ENCODE measurements around the gene COX4I1. TPM values are rescaled to one million over a fixed set of nuclear protein-coding genes. Genes with fewer than 3 reads are reported as not detected.

Gene COX4I1
- total RNA-seq, 1 experiment from 2014 or later: 814 TPM

DNA sequence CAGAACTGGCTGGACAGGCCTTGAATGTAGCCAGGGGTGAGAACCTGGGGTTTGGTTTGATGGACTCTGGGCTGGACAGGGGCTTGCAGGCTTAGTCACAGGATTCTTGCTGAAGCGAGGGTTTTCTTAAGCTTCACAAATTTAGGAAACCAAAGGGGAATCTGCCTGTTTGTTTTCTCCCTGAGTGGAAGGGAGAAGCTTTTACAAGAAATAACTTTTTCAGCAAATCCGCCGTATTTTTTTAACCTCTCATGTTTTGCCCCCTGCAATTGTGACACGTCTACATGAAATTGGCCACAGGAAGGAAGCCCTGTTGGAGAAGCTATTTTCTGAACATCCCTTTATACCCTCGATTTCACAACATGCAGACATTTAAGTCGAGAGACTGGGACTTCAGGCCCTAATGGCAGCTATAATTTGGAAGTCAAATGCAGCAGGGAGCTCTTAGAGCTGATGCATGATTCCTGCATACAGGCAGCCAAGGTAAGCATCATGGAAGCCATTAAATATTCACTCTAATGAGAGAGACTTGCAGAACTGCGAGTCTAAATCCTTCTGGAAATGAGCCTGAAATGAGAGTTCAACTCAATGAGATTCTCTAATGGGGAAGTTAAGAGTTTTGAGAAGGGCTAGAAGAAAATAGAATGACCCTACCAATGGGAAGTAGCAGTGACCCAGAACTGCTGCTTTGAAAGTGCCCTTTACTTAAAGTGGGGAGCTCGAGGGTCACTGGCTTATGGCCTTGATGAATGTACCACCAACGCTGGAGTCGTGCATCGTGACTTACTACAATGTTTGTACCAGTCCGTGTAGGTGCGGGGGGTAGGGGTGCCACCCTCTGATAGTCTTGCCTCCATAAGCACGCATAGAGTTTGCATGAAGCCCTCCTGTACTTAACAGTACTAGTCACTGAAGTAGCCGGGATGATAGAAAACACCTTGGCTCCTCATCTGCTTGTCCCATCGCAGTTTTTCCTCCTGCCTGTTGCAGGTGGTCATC, 54.4 kb downstream of the COX4I1 start:
- intact Hi-C loops (cut with micrococcal nuclease; ENCODE audit: unreplicated experiment): no loop called here
- Histone ChIP-seq H3K27me3 (replicated peaks; ENCODE audit: control insufficient read depth, insufficient read depth, low read length) (no peaks in the 10 kb centered on the region), H3K36me3 (ENCODE audit: control insufficient read depth, insufficient read depth, low read length) (no peaks in the 10 kb centered on the region), H3K4me1 (peaks cover 44% of the 10 kb centered on the region), H3K9me3 (peaks cover 4% of the 10 kb centered on the region; the same call in 1 of the 2 replicates), H3K4me3 (ENCODE audit: low read depth, low read length) (no peak overlapping the region)
- Mint-ChIP-seq H3K9me3 (ENCODE audit: unreplicated experiment) (peaks cover 13% of the 10 kb centered on the region), H3K4me1 (ENCODE audit: low read depth, unreplicated experiment) (peaks cover 41% of the 10 kb centered on the region), H3K27ac (ENCODE audit: unreplicated experiment) (peak overlapping the region; percentile 53), H3K4me3 (ENCODE audit: unreplicated experiment) (no peak overlapping the region), H3K27me3 (ENCODE audit: insufficient read depth, unreplicated experiment) (no peaks in the 10 kb centered on the region), H3K36me3 (ENCODE audit: insufficient read depth, unreplicated experiment) (peaks cover 15% of the 10 kb centered on the region)
- no peak for DNase-seq
- no TSS peak for BruUV-seq (replicated peaks)
- ChIA-PET CTCF (interaction anchor here (0.8 to 1.1 kb wide), 2 partner anchors 33 to 35 kb away, joined by 3 read pairs; no protein-coding TSS in a partner anchor), POLR2A (no interaction called here)
- TF ChIP-seq, protein P1, sequence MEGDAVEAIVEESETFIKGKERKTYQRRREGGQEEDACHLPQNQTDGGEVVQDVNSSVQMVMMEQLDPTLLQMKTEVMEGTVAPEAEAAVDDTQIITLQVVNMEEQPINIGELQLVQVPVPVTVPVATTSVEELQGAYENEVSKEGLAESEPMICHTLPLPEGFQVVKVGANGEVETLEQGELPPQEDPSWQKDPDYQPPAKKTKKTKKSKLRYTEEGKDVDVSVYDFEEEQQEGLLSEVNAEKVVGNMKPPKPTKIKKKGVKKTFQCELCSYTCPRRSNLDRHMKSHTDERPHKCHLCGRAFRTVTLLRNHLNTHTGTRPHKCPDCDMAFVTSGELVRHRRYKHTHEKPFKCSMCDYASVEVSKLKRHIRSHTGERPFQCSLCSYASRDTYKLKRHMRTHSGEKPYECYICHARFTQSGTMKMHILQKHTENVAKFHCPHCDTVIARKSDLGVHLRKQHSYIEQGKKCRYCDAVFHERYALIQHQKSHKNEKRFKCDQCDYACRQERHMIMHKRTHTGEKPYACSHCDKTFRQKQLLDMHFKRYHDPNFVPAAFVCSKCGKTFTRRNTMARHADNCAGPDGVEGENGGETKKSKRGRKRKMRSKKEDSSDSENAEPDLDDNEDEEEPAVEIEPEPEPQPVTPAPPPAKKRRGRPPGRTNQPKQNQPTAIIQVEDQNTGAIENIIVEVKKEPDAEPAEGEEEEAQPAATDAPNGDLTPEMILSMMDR (IDR thresholded peaks at IDR 0.05; ENCODE audit: insufficient read depth in 1 of 2, low read depth in 1 of 2, low read length in 1 of 2, severe bottlenecking in 1 of 2, unreplicated experiment in 1 of 2): no peak

DNA sequence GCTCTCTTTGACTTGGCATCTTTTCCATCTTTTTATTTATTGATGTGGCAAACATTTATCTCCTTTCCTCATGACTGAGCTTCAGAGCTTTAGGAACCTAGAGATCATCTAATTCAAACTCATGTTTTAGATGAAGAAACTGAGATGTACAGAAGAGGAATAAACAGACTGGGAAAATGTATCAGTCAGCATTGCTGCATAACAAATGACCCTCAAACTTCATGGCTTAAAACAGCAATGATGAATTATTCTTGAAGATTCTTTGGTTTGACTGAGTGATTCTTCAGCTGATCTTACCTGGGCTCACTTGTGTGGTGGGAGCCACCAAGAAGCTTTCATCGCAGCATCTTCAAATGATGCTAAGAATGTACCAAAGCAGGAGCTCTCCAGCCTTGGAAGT, 55.4 kb downstream of the COX4I1 start:
- TF ChIP-seq, protein P1 (IDR thresholded peaks at IDR 0.05; ENCODE audit: insufficient read depth in 1 of 2, low read depth in 1 of 2, low read length in 1 of 2, severe bottlenecking in 1 of 2, unreplicated experiment in 1 of 2): no peak
- intact Hi-C loops (cut with micrococcal nuclease; ENCODE audit: unreplicated experiment): no loop called here
- ChIA-PET POLR2A (no interaction called here), CTCF (no interaction called here)
- Mint-ChIP-seq H3K9me3 (ENCODE audit: unreplicated experiment) (peaks cover 20% of the 10 kb centered on the region), H3K27ac (ENCODE audit: unreplicated experiment) (no peak overlapping the region), H3K4me1 (ENCODE audit: low read depth, unreplicated experiment) (peaks cover 36% of the 10 kb centered on the region), H3K4me3 (ENCODE audit: unreplicated experiment) (no peak overlapping the region), H3K36me3 (ENCODE audit: insufficient read depth, unreplicated experiment) (peaks cover 15% of the 10 kb centered on the region), H3K27me3 (ENCODE audit: insufficient read depth, unreplicated experiment) (no peaks in the 10 kb centered on the region)
- Histone ChIP-seq H3K4me1 (peaks cover 33% of the 10 kb centered on the region), H3K27me3 (replicated peaks; ENCODE audit: control insufficient read depth, insufficient read depth, low read length) (no peaks in the 10 kb centered on the region), H3K4me3 (ENCODE audit: low read depth, low read length) (no peak overlapping the region), H3K9me3 (peaks cover 4% of the 10 kb centered on the region; the same call in 1 of the 2 replicates), H3K36me3 (ENCODE audit: control insufficient read depth, insufficient read depth, low read length) (no peaks in the 10 kb centered on the region)
- no TSS peak for BruUV-seq (replicated peaks)
- DNase-seq: no peak

DNA sequence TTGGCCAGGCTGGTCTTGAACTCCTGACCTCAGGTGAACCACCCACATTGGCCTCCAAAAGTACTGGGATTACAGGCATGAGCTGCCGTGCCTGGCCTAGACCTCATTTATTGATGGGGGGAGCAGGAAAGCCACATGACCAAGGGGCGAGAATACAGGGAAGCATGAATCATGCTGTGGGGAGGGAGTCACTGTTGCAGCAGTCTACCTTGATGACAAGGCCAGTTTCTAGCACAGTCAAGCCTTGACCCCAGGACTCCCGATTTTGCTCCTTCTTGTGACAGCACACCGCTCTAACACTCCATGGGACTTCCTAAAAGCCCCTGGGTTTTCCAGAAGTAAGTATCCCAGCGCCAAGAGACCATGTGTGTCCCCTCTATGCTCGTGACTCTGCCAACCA, 56.6 kb downstream of the COX4I1 start:
- Mint-ChIP-seq H3K4me3 (ENCODE audit: unreplicated experiment) (no peak overlapping the region), H3K9me3 (ENCODE audit: unreplicated experiment) (peaks cover 20% of the 10 kb centered on the region), H3K36me3 (ENCODE audit: insufficient read depth, unreplicated experiment) (peaks cover 4% of the 10 kb centered on the region), H3K4me1 (ENCODE audit: low read depth, unreplicated experiment) (peaks cover 25% of the 10 kb centered on the region), H3K27me3 (ENCODE audit: insufficient read depth, unreplicated experiment) (no peaks in the 10 kb centered on the region), H3K27ac (ENCODE audit: unreplicated experiment) (no peak overlapping the region)
- CTCF ChIA-PET: no interaction called here
- peaks cover 4% of the 10 kb centered on the region; the same call in 1 of the 2 replicates for H3K9me3 ChIP-seq
- intact Hi-C loops (cut with micrococcal nuclease; ENCODE audit: unreplicated experiment): no loop called here
- no peak overlapping the region for H3K4me3 ChIP-seq (ENCODE audit: low read depth, low read length)
- TF ChIP-seq, protein P1 (IDR thresholded peaks at IDR 0.05; ENCODE audit: insufficient read depth in 1 of 2, low read depth in 1 of 2, low read length in 1 of 2, severe bottlenecking in 1 of 2, unreplicated experiment in 1 of 2): no peak
- POLR2A ChIA-PET: no interaction called here
- no peaks in the 10 kb centered on the region for H3K36me3 ChIP-seq (ENCODE audit: control insufficient read depth, insufficient read depth, low read length)
- H3K27me3 ChIP-seq (replicated peaks; ENCODE audit: control insufficient read depth, insufficient read depth, low read length): no peaks in the 10 kb centered on the region
- no TSS peak for BruUV-seq (replicated peaks)
- DNase-seq: no peak
- H3K4me1 ChIP-seq: peaks cover 21% of the 10 kb centered on the region
